DOHH2 (cell line): ENCODE data around the gene CFAP100.

Source experiments
- H3F3A ChIP-seq: fragments of 200-600 bp; sonication (generic), shearing (Covaris generic); 2 replicates; pipeline ENCODE4 v1.6.0; 2016; ENCODE audit warnings: antibody characterized with exemption, mild to moderate bottlenecking; ENCODE audit not compliant: control insufficient read depth, insufficient read depth
- H3K27ac ChIP-seq: fragments of 200-600 bp; sonication (generic); 2 replicates; pipeline ENCODE4 v1.5.1; 2014; ENCODE audit warnings: low read depth, mild to moderate bottlenecking, low read length, moderate library complexity
- H3K27me3 ChIP-seq: fragments of 200-600 bp; sonication (generic); 2 replicates; pipeline ENCODE4 v1.6.1; 2014; ENCODE audit warnings: mild to moderate bottlenecking, low read length, mixed read lengths; ENCODE audit not compliant: control insufficient read depth
- H3K36me3 ChIP-seq: fragments of 200-600 bp; sonication (generic); 2 replicates; pipeline ENCODE4 v1.6.1; 2014; ENCODE audit warnings: mild to moderate bottlenecking, low read length, moderate library complexity, mixed read lengths; ENCODE audit not compliant: control insufficient read depth
- H3K4me1 ChIP-seq: fragments of 200-600 bp; sonication (generic); 2 replicates; pipeline ENCODE4 v1.6.1; 2014; ENCODE audit warnings: mild to moderate bottlenecking, low read length, mixed read lengths; ENCODE audit not compliant: control insufficient read depth
- H3K4me2 ChIP-seq: fragments of 200-600 bp; sonication (generic); 2 replicates; pipeline ENCODE4 v1.6.0; 2014; ENCODE audit warnings: mild to moderate bottlenecking, low read length, moderate library complexity
- H3K4me3 ChIP-seq: fragments of 200-600 bp; sonication (generic); 2 replicates; pipeline ENCODE4 v1.5.1; 2014; ENCODE audit warnings: mild to moderate bottlenecking, low read length, mixed read lengths
- H3K79me2 ChIP-seq: fragments of 200-600 bp; sonication (generic); 2 replicates; pipeline ENCODE4 v1.6.1; 2014; ENCODE audit warnings: mild to moderate bottlenecking, low read length, mixed read lengths; ENCODE audit not compliant: control insufficient read depth
- H3K9me2 ChIP-seq: fragments of 200-600 bp; sonication (generic); replicated peaks from 2 replicates; pipeline ENCODE4 v1.6.1; 2014; ENCODE audit warnings: mild to moderate bottlenecking, low read length, mixed read lengths; ENCODE audit not compliant: control insufficient read depth
- H3K9me3 ChIP-seq: fragments of 200-600 bp; sonication (generic); 2 replicates; pipeline ENCODE4 v1.6.1; 2014; ENCODE audit warnings: antibody characterized with exemption, low read length, mixed read lengths; ENCODE audit not compliant: control insufficient read depth, insufficient read depth
- H4K20me1 ChIP-seq: fragments of 200-600 bp; sonication (generic); 2 replicates; pipeline ENCODE4 v1.6.0; 2014; ENCODE audit warnings: low read depth, mild to moderate bottlenecking, antibody characterized with exemption, low read length, moderate library complexity; ENCODE audit not compliant: control insufficient read depth, insufficient read depth
- EZH2phosphoT487 ChIP-seq: fragments of 200-600 bp; sonication (generic); IDR thresholded peaks from 2 replicates; pipeline ENCODE4 v1.6.1; 2017; ENCODE audit warnings: borderline replicate concordance, mild to moderate bottlenecking, antibody characterized with exemption, low read length, moderate library complexity, mixed read lengths
- TF ChIP-seq, protein P1 (sequence below): fragments of 200-600 bp; sonication (generic); IDR thresholded peaks from one replicate; pipeline ENCODE4 v1.5.1; 2014; ENCODE audit warnings: antibody characterized with exemption, mild to moderate bottlenecking, low read depth, low read length; ENCODE audit not compliant: poor library complexity, severe bottlenecking

CFAP100 gene

GRCh38 chr3:126456211-126456610 is 61.5 kb downstream of the CFAP100 start:
- Histone ChIP-seq H3K79me2 (peaks cover 40% of the 10 kb centered on the region), H4K20me1 (peaks cover 11% of the 10 kb centered on the region; the same call in 1 of the 2 replicates), H3K27ac (no peak overlapping the region), H3F3A (no peaks in the 10 kb centered on the region), H3K4me3 (no peak overlapping the region), H3K4me1 (no peaks in the 10 kb centered on the region), H3K36me3 (peaks cover 86% of the 10 kb centered on the region), H3K27me3 (no peaks in the 10 kb centered on the region), H3K9me3 (no peaks in the 10 kb centered on the region), H3K4me2 (no peak overlapping the region), H3K9me2 (no peaks in the 10 kb centered on the region)
- TF ChIP-seq, protein P1, sequence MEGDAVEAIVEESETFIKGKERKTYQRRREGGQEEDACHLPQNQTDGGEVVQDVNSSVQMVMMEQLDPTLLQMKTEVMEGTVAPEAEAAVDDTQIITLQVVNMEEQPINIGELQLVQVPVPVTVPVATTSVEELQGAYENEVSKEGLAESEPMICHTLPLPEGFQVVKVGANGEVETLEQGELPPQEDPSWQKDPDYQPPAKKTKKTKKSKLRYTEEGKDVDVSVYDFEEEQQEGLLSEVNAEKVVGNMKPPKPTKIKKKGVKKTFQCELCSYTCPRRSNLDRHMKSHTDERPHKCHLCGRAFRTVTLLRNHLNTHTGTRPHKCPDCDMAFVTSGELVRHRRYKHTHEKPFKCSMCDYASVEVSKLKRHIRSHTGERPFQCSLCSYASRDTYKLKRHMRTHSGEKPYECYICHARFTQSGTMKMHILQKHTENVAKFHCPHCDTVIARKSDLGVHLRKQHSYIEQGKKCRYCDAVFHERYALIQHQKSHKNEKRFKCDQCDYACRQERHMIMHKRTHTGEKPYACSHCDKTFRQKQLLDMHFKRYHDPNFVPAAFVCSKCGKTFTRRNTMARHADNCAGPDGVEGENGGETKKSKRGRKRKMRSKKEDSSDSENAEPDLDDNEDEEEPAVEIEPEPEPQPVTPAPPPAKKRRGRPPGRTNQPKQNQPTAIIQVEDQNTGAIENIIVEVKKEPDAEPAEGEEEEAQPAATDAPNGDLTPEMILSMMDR = no peak
- TF ChIP-seq EZH2phosphoT487 = no peak

DNA sequence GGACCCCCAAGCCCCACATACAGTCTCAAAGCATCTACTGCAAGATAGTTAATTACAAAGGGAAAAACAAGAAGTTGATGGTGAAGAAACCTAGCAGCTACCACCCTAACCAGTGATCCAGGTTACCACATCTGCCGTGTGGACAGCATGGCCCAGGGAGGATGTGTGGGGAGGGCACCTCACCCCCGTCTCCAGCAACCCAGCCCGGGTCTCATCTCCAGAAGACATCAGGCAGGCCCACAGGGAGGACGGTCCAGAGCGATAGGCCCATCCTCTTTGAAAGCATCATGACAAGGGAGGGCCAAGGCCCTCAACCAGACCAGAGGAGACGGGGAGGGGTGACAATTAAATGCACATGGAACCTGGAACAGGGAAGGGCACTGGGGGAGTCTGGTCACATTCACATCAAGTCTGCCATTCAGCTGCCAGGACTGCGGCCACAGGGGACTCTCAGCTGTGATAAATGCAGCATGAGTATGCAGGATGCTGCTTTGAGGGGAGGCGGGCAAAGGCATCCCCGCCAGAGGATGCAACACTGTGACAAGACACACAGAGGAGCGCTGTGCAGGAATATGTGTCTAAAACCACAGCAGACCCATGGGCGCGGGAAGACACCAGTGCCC is 62.2 kb downstream of the CFAP100 start:
- Histone ChIP-seq H3K27me3 (no peaks in the 10 kb centered on the region), H3K9me2 (no peaks in the 10 kb centered on the region), H3K4me3 (no peak overlapping the region), H3K9me3 (no peaks in the 10 kb centered on the region), H3K27ac (no peak overlapping the region), H3K79me2 (peaks cover 47% of the 10 kb centered on the region), H3K36me3 (peaks cover 86% of the 10 kb centered on the region), H3K4me1 (no peaks in the 10 kb centered on the region), H3K4me2 (no peak overlapping the region), H3F3A (no peaks in the 10 kb centered on the region), H4K20me1 (peaks cover 11% of the 10 kb centered on the region; the same call in 1 of the 2 replicates)
- no peak for TF ChIP-seq EZH2phosphoT487
- TF ChIP-seq, protein P1 = no peak

DNA sequence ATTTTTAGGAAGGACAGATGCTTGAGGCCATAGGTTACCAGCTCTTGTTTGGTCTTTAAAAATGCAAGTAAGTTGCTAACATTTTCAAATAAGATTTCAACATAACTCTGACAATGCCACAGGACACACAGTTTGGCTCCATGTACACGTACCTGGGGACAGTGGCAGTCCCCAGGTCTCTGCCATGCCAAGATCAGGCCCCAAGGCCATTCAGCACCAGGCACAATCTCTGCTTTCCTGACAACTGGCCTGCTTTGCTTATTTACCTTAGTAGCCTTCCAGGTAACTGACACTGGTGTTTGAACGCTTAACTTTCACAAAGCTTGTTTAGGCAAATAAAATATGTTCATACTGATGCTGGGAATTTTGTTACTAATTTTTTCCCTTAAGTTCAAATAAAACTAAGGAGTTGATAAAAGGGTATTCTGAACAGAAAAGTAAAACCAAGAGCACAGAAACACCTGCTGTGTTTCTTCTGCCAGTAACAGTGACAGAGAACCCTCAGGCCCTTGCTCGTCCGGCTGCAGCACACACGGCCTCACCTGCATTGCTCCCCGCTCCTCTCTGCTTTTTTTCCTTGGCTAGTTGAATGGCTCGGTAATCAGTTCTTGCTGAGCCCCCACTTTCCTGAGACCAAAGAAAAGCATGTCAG is 64.5 kb downstream of the CFAP100 start:
- H3K9me2 ChIP-seq = no peaks in the 10 kb centered on the region
- H4K20me1 ChIP-seq = peaks cover 13% of the 10 kb centered on the region
- H3K4me1 ChIP-seq = no peaks in the 10 kb centered on the region
- H3K4me3 ChIP-seq = no peak overlapping the region
- H3K79me2 ChIP-seq = peaks cover 47% of the 10 kb centered on the region
- no peaks in the 10 kb centered on the region for H3K9me3 ChIP-seq
- H3F3A ChIP-seq = no peaks in the 10 kb centered on the region
- no peak overlapping the region for H3K4me2 ChIP-seq
- H3K27ac ChIP-seq = no peak overlapping the region
- peaks cover 84% of the 10 kb centered on the region for H3K36me3 ChIP-seq
- TF ChIP-seq EZH2phosphoT487 = no peak
- TF ChIP-seq, protein P1 = no peak
- H3K27me3 ChIP-seq = no peaks in the 10 kb centered on the region
